Stimulated activated CD4-positive, alpha-beta T cell treated with anti-CD3 and anti-CD28 coated beads, Interleukin-4, amount 100 ng/mL, for 48 hours (primary cell): ENCODE data around the gene EBP.

Experiments used
- DNase-seq, 2 donors: peaks; one replicate each; pipeline ENCODE4 v3.0.0-alpha.2; 2020; ENCODE audit warnings: low read depth in 2 of 2

The EBP gene

DNA sequence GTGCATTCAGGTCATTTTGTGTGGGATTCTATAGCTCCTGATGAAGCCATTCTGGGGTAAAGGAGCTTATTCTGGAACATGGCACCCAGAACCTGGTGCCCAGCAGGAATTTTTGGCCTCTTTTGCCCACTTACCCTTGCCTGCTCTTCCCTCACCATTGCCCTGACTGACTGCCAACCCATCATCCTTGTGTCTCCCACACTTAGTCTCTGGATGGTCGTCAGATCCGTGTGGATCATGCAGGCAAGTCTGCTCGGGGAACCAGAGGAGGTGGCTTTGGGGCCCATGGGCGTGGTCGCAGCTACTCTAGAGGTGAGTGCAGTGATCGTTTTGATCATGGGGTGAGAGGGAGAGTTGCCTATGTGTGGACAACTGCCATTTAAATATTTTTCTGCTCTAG lies 54.5 kb downstream of the EBP start:
- no peak for DNase-seq
